GM18526 (cell line): ENCODE results near the gene TDRD10.

Experiments used
- POLR2A ChIP-seq: IDR thresholded peaks from 3 replicates; pipeline ENCODE4 v1.6.1; 2011; ENCODE audit not compliant: insufficient read length; ENCODE audit errors: extremely low read depth

The TDRD10 gene

GRCh38 chr1:154574716-154575115, 72.7 kb downstream of the TDRD10 start:
- no peak for TF ChIP-seq POLR2A

DNA sequence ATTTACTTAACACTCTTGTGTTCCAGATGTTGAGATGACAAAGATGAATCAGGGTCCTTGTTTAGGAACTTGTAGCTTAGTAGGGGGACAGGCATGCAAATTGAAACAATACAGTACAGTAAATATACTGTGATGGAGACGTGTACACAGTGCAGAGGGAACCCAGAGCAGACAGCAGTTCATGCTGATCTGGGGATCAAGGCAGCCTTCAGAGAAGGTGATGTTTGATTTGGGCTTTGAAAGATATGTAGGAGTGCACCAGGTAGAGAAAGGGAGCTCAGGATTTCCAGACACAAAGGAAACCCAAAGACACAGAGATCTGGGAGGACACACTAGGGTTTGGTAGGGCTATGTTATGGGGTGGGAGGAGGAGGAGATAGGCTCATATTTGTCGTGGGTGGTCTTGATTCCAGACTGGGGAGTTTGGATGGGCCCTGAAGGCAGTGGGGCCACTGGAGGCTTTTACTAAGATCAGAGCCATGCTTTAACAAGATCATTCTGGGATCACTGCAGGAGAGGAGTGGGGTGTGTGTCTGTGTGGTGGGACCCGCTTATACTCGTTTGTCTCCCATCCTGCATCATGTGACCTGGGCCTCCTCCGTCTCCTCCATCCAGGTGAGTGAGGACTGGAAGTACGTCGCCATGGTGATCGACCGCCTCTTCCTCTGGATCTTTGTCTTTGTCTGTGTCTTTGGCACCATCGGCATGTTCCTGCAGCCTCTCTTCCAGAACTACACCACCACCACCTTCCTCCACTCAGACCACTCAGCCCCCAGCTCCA, 73.3 kb downstream of the TDRD10 start:
- no peak for TF ChIP-seq POLR2A

DNA sequence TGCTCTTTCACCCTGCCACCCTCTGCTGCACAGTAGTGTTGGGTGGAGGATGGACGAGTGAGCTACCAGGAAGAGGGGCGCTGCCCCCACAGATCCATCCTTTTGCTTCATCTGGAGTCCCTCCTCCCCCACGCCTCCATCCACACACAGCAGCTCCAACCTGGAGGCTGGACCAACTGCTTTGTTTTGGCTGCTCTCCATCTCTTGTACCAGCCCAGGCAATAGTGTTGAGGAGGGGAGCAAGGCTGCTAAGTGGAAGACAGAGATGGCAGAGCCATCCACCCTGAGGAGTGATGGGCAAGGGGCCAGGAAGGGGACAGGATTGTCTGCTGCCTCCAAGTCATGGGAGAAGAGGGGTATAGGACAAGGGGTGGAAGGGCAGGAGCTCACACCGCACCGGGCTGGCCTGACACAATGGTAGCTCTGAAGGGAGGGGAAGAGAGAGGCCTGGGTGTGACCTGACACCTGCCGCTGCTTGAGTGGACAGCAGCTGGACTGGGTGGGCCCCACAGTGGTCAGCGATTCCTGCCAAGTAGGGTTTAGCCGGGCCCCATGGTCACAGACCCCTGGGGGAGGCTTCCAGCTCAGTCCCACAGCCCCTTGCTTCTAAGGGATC, 74.0 kb downstream of the TDRD10 start:
- no peak for TF ChIP-seq POLR2A

DNA sequence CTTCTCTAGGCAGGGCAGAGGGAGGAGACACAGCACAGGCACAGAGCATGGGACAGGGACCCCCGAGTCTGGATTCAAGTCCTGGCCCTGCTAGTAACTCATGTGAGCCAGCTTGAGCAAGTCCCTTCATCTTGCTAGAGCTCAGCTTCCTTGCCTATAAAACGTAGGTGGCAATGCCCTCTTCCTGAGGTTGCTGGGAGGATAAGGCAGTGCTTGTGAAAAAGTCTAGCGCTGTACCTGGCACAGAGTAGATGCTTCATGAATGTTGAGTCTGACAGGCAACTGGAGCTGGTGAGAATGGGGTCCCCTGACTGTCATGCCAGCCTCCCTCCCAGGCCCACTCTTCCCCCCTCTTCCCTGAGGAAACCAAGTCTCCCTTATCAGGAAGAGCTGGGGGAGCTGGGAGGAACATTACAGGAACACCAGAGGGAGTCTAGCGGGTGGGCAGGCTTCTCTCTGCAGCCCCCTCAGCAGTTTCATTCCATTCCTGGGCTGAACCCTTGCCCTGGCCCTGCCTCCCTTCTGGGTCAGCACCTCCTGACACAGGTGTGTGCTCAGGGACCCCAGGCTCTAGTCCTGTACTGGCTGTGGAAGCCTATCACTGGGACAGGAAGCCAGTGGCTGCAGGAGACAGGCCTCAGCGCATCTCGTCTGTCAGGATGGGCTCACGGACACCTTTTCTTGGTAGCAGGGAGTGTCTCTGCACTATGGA, 75.5 kb downstream of the TDRD10 start:
- no peak for TF ChIP-seq POLR2A

GRCh38 chr1:154578058-154578418, 76.0 kb downstream of the TDRD10 start:
- TF ChIP-seq POLR2A = no peak

DNA sequence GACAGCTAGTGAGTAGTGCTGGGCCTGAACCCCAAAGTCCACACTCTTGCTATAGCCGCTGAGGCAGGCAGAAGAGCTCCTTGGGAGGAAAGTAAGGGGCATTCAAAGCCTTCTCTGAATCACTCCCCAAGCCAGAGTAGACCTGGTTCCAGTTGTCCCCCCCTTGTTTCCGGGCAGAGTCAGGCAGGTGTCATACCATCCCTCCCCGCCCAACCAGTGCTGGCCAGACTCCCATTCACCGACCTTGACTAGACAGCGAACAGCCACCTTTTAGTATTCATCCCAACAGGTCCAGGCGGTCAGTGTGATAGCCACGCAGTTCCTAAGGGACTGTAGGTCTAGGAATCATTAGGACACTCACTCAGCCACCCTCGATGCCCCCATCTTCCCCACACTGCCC, 77.4 kb downstream of the TDRD10 start:
- no peak for TF ChIP-seq POLR2A

- TF ChIP-seq POLR2A = no peak
Measured at GRCh38 chr1:154581766-154582165, 79.7 kb downstream of the TDRD10 start.

DNA sequence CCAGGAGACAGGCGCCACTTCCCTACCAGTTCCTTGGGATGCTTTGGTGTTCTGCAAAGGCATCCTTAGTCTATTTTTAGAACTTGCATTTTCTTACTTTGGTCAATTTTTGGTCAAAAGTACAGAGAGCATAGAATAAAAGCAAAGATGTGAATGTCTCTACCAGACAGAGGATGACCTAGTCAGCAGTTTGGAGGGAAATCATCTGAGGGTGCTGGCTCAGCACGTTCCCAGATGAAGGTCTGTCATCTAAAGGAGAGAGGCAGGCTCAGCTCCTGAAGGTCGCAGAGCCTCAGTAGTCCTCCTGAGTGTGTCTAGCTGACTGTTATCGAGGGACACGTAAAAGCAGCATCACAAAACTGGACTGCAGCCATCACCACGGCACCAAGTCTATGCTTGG, 80.9 kb downstream of the TDRD10 start:
- TF ChIP-seq POLR2A = no peak

DNA sequence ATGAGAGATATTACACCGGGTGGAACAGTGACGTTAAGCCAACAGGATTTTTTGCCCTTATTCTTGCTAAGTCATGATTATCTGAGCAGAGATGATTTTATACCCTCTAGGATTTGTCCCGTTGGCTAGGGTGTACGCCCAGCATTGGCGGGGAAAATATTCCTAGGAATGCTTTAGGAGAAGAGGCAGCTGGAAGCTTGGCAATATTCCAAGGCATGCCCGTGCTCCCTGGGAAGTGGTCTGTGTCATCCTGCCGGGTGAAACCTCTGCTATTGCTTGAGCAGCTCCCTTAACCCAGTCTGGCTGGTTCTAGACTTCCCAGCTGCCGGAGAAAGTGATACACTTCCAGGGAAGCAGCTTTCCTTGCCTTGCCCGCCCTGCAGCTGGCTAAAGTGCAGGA, 81.8 kb downstream of the TDRD10 start:
- no peak for TF ChIP-seq POLR2A

DNA sequence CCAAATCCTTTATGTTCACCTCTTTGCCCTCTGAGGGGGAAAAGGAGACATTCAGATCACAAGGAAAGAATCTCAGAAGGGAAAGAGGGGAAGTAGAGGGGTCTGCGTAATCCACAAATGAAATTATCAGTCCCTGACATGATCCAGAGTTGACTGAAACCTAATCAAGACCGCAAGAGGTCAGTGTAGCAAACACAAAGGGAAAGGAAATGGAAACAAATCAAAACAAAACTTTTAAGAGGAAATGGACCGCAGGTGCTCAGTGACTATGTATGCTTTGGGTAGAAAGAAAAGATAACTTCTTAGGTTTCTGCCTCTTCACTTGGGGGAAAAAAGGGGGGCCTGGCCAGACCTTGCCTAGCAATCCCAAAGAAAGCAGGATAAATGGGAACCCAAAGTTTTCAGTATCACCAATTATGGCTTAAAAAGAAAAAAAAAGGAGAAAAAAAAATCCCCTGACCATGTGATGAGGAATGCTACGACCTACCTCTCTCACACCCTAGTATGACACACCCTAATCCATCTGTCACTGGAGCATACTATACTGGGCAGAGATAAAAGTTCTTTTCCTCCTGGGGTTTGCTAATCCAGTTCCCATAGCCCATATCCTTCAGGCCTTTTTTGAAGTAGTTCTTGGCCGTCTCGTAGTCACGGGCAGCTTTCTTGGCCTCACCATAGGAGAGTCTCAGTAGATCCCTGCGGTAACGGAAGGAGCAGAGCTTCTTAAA, 82.4 kb downstream of the TDRD10 start:
- TF ChIP-seq POLR2A = no peak

GRCh38 chr1:154586231-154586630, 84.2 kb downstream of the TDRD10 start:
- no peak for TF ChIP-seq POLR2A

- no peak for TF ChIP-seq POLR2A
Measured at GRCh38 chr1:154586641-154587040, 84.6 kb downstream of the TDRD10 start.

DNA sequence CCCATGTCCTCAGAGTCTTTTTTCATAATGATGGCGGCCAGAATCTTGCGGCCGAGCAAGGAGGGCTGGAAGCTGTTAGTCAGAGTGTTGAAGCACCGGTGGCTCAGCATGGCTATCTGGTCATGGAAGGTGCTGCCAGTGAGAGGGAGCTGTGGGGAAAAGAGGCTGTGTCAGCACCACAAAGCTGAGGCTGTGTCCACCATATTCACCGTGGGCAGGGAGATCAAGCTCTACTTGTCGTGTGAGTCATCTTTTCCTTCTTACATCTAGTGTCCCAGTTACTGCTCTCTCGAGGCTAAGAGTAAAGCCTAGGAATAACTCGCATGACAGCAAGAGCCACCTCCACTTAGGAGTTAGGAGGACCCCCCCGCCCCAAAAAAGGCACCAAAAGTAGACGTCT, 87.8 kb downstream of the TDRD10 start:
- no peak for TF ChIP-seq POLR2A

GRCh38 chr1:154590756-154591155, 88.7 kb downstream of the TDRD10 start:
- TF ChIP-seq POLR2A = no peak

DNA sequence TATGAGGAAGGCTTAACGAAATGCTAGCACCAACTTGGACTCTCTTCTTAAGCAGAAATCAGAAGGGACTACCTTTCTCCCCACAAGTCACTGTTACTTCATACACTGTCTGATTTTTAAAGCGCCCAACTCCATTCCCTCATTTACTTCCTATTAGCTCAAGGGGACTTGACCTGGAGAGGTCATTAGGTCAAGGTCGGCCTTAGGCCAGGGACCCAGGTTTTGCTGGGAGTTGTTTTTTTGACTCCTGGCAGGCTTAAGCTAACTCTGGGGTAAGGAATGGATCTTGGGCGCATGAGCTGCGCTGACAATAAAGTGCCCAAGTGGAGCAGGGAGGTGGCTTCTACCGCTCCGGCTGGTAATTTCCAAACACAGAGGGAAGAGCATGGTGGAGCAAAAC, 89.2 kb downstream of the TDRD10 start:
- no peak for TF ChIP-seq POLR2A

GRCh38 chr1:154593390-154593789, 91.4 kb downstream of the TDRD10 start:
- TF ChIP-seq POLR2A = no peak
